Left cardiac atrium (tissue), 4 donors: ENCODE results near the gene CTLA4. TPM values are rescaled to one million over a fixed set of nuclear protein-coding genes. Genes with fewer than 3 reads are reported as not detected.
"Not testable (repeated sequence)": the region's sequence is repeated elsewhere in the genome, so short reads cannot be mapped to it uniquely, and the experiment has no call there.

Experiments used
- ATAC-seq, 2 donors: fragments of 200-7000 bp; cut with Tn5 transposase; one replicate each; pipeline ENCODE4 v1.9.1; 2020; ENCODE audit warnings: mild to moderate bottlenecking in 2 of 2, moderate library complexity in 2 of 2
- DNase-seq: peaks from one replicate; pipeline ENCODE4 v3.0.0-alpha.2; 2020
- intact Hi-C, 2 donors: fragments of 100-400 bp; cut with DNase I; formaldehyde crosslinking; loops; one replicate each; pipeline versions ENCODE4 v1.14.1 to v1.15.1; 2022 to 2023
- total RNA-seq, 2 donors: library from RNA; stranded (reverse); fragmentation: NEBNext Ultra II Directional; extraction: Animal tissue kit (Norgen Biotek cat#: 25700); gene quantifications; one replicate each; pipeline ENCODE4 v1.2.1, GENCODE V29; 2021
- donor health status: DM: no; HTN: yes; CAD: no.
- donor health status: DM: no; HTN: yes; CAD: no; lungs with severe emphysema.
- donor health status: DM: yes; HTN: yes; CAD: no.
- donor health status: Dilated cardiomyopathy.

CTLA4 gene
- total RNA-seq, 2 donors from 2014 or later, result 0.34 TPM; not detected in 1

DNA sequence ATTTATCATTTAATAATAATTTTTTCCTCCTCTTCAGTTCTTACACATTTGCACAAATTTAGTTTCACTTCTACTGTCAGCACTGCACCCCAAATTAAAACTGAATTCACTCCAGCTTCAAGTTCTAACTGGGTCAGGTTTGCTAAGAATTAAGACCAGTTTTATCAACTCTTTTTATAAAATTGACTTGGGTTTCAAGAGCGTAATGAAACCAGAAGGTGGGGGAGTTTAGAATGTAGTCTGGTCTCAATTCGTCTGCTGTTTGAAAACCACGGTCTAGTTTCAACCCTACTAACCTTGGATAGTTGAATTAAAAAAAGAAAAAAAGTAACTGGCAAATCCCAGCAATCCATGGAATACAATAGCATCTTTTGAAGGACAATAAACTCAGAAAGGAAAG lies 14.3 kb upstream of the CTLA4 start:
- no peak for ATAC-seq
- DNase-seq, result no peak
- intact Hi-C loops, result no loop called here

GRCh38 chr2:203853722-203854121 lies 13.8 kb upstream of the CTLA4 start:
- DNase-seq, result no peak
- intact Hi-C loops, result no loop called here
- no peak for ATAC-seq

DNA sequence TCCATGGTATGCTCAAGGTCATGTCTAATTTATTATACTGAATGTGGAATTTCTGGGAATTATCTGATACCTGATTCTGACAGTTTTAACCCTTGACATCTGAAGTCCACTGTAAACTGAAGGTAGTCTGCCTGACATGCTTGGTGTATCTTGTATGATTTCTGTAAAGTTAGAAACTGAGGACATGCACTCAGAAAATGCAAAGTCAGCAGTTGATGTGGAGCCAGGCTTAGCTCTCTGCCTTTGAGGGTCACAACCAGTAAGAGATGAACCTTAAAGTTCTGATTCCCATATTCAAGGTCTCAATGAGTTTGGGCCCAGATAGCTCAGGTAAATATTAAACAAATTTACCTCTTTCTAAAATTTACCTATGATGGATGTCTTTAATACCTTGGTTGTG lies 12.3 kb upstream of the CTLA4 start:
- intact Hi-C loops, result no loop called here
- no peak for ATAC-seq
- DNase-seq, result no peak

DNA sequence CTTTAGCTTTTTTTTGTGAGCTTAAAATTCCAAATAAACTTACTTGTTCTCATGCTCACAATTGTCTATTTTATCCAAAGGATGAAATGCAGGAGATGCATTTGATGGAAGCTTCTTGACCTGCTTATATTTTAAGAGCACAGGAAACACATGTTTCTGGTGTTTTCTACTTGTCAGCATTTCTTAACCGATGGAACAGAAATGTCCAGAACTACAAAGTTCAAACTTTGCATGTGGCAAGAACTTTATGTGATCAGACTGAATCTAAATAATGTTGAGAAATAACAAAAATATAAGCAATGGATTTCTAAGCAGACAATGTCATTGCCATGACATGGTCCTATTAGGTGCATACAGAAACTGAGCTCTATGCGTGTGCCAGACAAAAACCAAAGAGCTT lies 9.9 kb upstream of the CTLA4 start:
- ATAC-seq (no peak), DNase-seq (no peak)
- intact Hi-C loops, result no loop called here

- intact Hi-C loops, result no loop called here
- no peak for DNase-seq
- no peak for ATAC-seq
Measured at GRCh38 chr2:203858176-203858575, 9.4 kb upstream of the CTLA4 start.

DNA sequence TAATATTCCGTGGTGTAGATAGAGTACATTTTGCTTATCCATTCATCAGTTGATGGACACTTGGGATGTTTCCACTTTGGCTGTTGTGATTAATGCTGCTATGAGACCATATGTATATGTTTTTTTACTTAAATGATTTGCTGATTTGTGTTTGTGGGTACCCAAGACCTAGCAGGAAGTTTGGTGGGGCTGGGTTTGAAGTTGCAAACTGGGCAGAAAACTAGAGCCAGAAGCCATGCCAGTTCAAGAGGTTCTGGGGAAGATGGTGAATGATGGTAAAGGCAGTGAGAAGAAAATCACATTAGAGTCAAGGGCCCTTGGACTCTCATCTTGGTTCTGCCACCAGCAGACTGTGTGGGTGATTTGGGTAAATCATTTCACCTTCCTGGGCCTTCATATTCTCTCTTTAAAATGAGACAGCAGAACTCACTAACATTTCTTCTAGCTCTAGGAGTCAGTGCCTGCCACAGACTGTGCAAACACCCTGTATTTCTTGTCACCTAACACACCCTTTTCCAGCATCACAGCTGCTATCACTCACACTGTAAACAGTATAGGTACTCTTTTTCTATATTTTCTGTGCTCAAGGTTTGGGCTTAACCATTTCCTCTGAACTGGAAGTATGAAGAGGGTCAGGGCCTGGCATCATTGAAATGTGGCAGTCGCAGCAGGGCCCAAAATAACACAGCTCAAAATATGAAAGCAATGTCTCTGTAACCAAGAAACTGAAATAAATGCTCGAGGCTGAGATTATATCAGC lies 8.4 kb upstream of the CTLA4 start:
- DNase-seq (no peak), ATAC-seq (no peak)
- intact Hi-C loops, result no loop called here

- no peak for DNase-seq
- intact Hi-C loops, result no loop called here
- no peak for ATAC-seq
Measured at GRCh38 chr2:203861197-203861596, 6.4 kb upstream of the CTLA4 start.

- no peak for DNase-seq
- ATAC-seq, result no peak
- intact Hi-C loops, result no loop called here
Measured at GRCh38 chr2:203861607-203862006, 6.0 kb upstream of the CTLA4 start.

GRCh38 chr2:203869223-203870042 lies 1.9 kb downstream of the CTLA4 start:
- ATAC-seq, result no peak
- DNase-seq, result no peak

DNA sequence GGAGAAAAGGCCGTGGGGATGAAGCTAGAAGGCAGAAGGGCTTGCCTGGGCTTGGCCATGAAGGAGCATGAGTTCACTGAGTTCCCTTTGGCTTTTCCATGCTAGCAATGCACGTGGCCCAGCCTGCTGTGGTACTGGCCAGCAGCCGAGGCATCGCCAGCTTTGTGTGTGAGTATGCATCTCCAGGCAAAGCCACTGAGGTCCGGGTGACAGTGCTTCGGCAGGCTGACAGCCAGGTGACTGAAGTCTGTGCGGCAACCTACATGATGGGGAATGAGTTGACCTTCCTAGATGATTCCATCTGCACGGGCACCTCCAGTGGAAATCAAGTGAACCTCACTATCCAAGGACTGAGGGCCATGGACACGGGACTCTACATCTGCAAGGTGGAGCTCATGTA lies 2.9 kb downstream of the CTLA4 start:
- intact Hi-C loops, result no loop called here
- DNase-seq (no peak), ATAC-seq (no peak)

More at GRCh38 chr2:203869223-203870042, 1.9 kb downstream of the CTLA4 start:
- intact Hi-C loops, result no loop called here

- no peak for DNase-seq
- peak in 1 of 2 donors; percentile 61 for ATAC-seq
- intact Hi-C loops, result no loop called here
Measured at GRCh38 chr2:203870941-203871340, 3.4 kb downstream of the CTLA4 start.

GRCh38 chr2:203871371-203871983 lies 3.9 kb downstream of the CTLA4 start:
- DNase-seq (no peak), ATAC-seq (peak in 1 of 2 donors; percentile 39)
- intact Hi-C loops, result no loop called here

GRCh38 chr2:203873461-203873860 lies 5.9 kb downstream of the CTLA4 start:
- intact Hi-C loops, result no loop called here
- no peak for DNase-seq
- ATAC-seq, result no peak

DNA sequence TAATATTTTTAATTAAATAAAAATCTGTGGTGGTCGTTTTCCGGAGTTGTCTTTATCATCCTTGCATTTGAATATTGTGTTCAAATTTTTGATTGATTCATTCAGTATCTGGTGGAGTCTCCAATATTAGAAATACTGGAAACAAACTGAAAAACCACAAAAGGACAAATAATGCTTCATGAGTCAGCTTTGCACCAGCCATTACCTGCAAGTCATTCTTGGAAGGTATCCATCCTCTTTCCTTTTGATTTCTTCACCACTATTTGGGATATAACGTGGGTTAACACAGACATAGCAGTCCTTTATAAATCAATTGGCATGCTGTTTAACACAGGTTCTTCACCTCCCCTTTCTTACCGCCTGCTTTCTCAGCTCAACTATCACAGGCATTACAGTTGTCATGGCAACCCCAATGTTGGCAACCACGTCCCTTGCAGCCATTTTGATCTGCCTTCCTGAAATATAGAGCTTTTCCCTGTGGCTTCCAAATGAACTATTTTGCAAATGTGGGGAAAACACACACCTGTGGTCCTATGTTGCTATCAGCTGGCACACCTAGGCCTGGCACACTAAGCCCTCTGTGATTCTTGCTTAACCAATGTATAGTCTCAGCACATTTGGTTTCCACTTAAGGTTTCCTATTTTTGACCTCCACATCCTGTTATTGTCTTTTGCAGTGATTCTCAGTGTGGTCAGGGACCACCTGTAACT lies 6.5 kb downstream of the CTLA4 start:
- no peak for ATAC-seq
- intact Hi-C loops, result no loop called here
- DNase-seq, result no peak

DNA sequence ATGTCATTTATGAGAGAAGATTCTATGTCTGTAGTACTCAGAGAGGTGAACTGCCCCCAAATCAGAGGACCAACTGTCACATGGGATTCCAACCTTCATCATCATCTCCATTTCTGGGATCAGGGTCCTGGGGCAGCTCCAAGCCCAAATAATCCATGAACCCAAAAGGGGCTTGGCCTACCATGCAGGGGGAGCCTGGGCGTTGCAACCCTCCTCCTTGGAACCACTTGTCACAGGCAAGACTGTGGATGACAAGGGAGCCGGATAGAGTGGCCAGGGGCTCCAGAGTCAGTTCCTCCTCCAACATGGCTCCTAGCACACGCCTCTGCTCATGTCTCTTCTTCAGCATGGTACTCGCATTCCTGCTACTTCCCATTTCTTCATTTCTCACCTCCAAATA lies 7.9 kb downstream of the CTLA4 start:
- intact Hi-C loops, result no loop called here
- ATAC-seq (no peak), DNase-seq (no peak)

GRCh38 chr2:203876328-203876727 lies 8.8 kb downstream of the CTLA4 start:
- DNase-seq (no peak), ATAC-seq (no peak)
- intact Hi-C loops, result no loop called here

GRCh38 chr2:203878063-203878462 lies 10.5 kb downstream of the CTLA4 start:
- ATAC-seq (no peak), DNase-seq (no peak)
- intact Hi-C loops, result no loop called here

- intact Hi-C loops, result no loop called here
- no peak for DNase-seq
- ATAC-seq, result peak; percentile 38 to 40
Measured at GRCh38 chr2:203880557-203881125, 13.1 kb downstream of the CTLA4 start.

- DNase-seq, intact Hi-C loops, ATAC-seq: not testable (repeated sequence)
Measured at GRCh38 chr2:203881185-203881584, 13.6 kb downstream of the CTLA4 start.
